ENCODE results near the gene BRINP3. TPM values are rescaled to one million over a fixed set of nuclear protein-coding genes. Genes with fewer than 3 reads are reported as not detected.

BRINP3 gene
- total and polyA plus RNA-seq, 4 experiments from 2014 or later = not detected

- Histone ChIP-seq H3K9me3 (ENCODE audit: control insufficient read depth in 1 of 2, low read length in 2 of 2) (no peaks in the 10 kb centered on the region), H3K27me3 (ENCODE audit: insufficient read depth, low read length) (no peaks in the 10 kb centered on the region), H3K27ac (ENCODE audit: low read depth, low read length) (no peak overlapping the region), H3K4me1 (ENCODE audit: insufficient read depth, low read length) (no peaks in the 10 kb centered on the region), H3K36me3 (ENCODE audit: insufficient read depth, low read length) (no peaks in the 10 kb centered on the region), H3K4me3 (ENCODE audit: low read length in 2 of 2) (no peak overlapping the region)
- DNase-seq = no peak
- POLR2A ChIA-PET (ENCODE audit: partially characterized antibody) = no interaction called here
- intact Hi-C loops (cut with micrococcal nuclease) = no loop called here
- CTCF ChIA-PET (ENCODE audit: partially characterized antibody) = no interaction called here
- Mint-ChIP-seq H3K9me3 (peaks cover 0 to 12% (median 3%) of the 10 kb centered on the region in 8 donors), H3K27me3 (no peaks in the 10 kb centered on the region), H3K36me3 (no peaks in the 10 kb centered on the region), H3K27ac (no peak overlapping the region), H3K4me3 (no peak overlapping the region), H3K4me1 (no peaks in the 10 kb centered on the region)
These were observed 25.3 kb downstream of the BRINP3 start for GRCh38 chr1:190452272-190452848.

DNA sequence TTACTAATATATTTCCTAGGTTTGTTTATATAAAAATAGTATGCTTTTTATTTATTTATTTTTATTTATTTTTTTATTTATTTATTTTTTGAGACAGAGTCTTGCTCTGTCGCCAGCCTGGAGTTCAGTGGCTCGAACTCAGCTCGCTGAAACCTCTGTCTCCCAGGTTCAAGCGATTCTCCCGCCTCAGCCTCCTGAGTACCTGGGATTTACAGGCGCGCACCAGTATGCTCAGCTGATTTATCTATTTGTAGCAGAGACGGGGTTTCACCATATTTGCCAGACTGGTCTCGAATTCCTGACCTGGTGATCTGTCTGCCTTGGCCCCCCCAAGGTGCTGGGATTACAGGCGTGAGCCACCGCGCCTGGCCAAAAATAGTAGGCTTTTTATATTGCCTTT, 33.2 kb downstream of the BRINP3 start:
- ChIA-PET POLR2A (ENCODE audit: partially characterized antibody) (no interaction called here), CTCF (ENCODE audit: partially characterized antibody) (no interaction called here)
- Histone ChIP-seq H3K27me3 (ENCODE audit: insufficient read depth, low read length) (no peaks in the 10 kb centered on the region), H3K4me1 (ENCODE audit: insufficient read depth, low read length) (no peaks in the 10 kb centered on the region), H3K9me3 (ENCODE audit: control insufficient read depth in 1 of 2, low read length in 2 of 2) (no peaks in the 10 kb centered on the region), H3K36me3 (ENCODE audit: insufficient read depth, low read length) (no peaks in the 10 kb centered on the region), H3K4me3 (ENCODE audit: low read length in 2 of 2) (no peak overlapping the region), H3K27ac (ENCODE audit: low read depth, low read length) (no peak overlapping the region)
- intact Hi-C loops (cut with micrococcal nuclease) = no loop called here
- Mint-ChIP-seq H3K4me3 (no peak overlapping the region), H3K9me3 (peaks cover 0 to 6% (median under 1%) of the 10 kb centered on the region in 8 donors), H3K27ac (no peak overlapping the region), H3K27me3 (no peaks in the 10 kb centered on the region), H3K36me3 (no peaks in the 10 kb centered on the region), H3K4me1 (no peaks in the 10 kb centered on the region)
- no peak for DNase-seq

- Mint-ChIP-seq H3K36me3 (no peaks in the 10 kb centered on the region), H3K27ac (no peak overlapping the region), H3K4me3 (no peak overlapping the region), H3K27me3 (no peaks in the 10 kb centered on the region), H3K9me3 (peaks cover 0 to 8% (median 4%) of the 10 kb centered on the region in 8 donors), H3K4me1 (no peaks in the 10 kb centered on the region)
- intact Hi-C loops (cut with micrococcal nuclease) = no loop called here
- DNase-seq = no peak
- H3K4me3 ChIP-seq (ENCODE audit: low read length in 2 of 2) = no peak overlapping the region
- H3K36me3 ChIP-seq (ENCODE audit: insufficient read depth, low read length) = no peaks in the 10 kb centered on the region
- no peaks in the 10 kb centered on the region for H3K27me3 ChIP-seq (ENCODE audit: insufficient read depth, low read length)
- ChIA-PET CTCF (ENCODE audit: partially characterized antibody) (no interaction called here), POLR2A (ENCODE audit: partially characterized antibody) (no interaction called here)
- no peaks in the 10 kb centered on the region for H3K9me3 ChIP-seq (ENCODE audit: control insufficient read depth in 1 of 2, low read length in 2 of 2)
- no peaks in the 10 kb centered on the region for H3K4me1 ChIP-seq (ENCODE audit: insufficient read depth, low read length)
- H3K27ac ChIP-seq (ENCODE audit: low read depth, low read length) = no peak overlapping the region
These were observed 38.2 kb downstream of the BRINP3 start for GRCh38 chr1:190439447-190439846.

- Histone ChIP-seq H3K27ac (ENCODE audit: low read depth, low read length) (no peak overlapping the region), H3K4me1 (ENCODE audit: insufficient read depth, low read length) (no peaks in the 10 kb centered on the region), H3K27me3 (ENCODE audit: insufficient read depth, low read length) (no peaks in the 10 kb centered on the region), H3K9me3 (ENCODE audit: control insufficient read depth in 1 of 2, low read length in 2 of 2) (no peaks in the 10 kb centered on the region), H3K4me3 (ENCODE audit: low read length in 2 of 2) (no peak overlapping the region), H3K36me3 (ENCODE audit: insufficient read depth, low read length) (no peaks in the 10 kb centered on the region)
- Mint-ChIP-seq H3K9me3 (peaks cover 0 to 9% (median 3%) of the 10 kb centered on the region in 8 donors), H3K4me1 (no peaks in the 10 kb centered on the region), H3K36me3 (no peaks in the 10 kb centered on the region), H3K27ac (no peak overlapping the region), H3K4me3 (no peak overlapping the region), H3K27me3 (no peaks in the 10 kb centered on the region)
- CTCF ChIA-PET (ENCODE audit: partially characterized antibody) = no interaction called here
- intact Hi-C loops (cut with micrococcal nuclease) = no loop called here
- DNase-seq = no peak
- POLR2A ChIA-PET (ENCODE audit: partially characterized antibody) = no interaction called here
These were observed 41.0 kb downstream of the BRINP3 start for GRCh38 chr1:190436615-190437014.

DNA sequence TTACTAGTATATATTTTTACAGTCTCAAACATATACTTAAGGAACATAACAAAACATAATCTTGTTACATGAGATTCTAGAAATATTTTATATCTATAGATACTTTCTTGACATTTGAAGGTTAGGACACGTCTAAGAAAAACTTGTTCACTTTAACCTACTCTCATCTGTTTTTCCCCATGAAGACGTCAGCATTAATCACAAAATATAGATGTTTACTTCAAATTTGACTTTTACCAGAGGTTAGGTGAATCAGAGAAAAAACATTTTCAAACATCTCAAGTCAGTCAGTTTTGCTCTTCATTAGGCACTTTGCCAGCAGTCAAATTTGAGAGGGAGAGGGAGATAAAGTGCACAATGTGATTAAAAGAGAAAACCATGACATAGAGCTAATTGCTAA, 47.7 kb downstream of the BRINP3 start:
- Mint-ChIP-seq H3K27me3 (no peaks in the 10 kb centered on the region), H3K27ac (no peak overlapping the region), H3K36me3 (no peaks in the 10 kb centered on the region), H3K4me1 (no peaks in the 10 kb centered on the region), H3K9me3 (peaks cover 0 to 10% (median 3%) of the 10 kb centered on the region in 8 donors), H3K4me3 (no peak overlapping the region)
- H3K27me3 ChIP-seq (ENCODE audit: insufficient read depth, low read length) = no peaks in the 10 kb centered on the region
- H3K4me3 ChIP-seq (ENCODE audit: low read length in 2 of 2) = no peak overlapping the region
- no peak overlapping the region for H3K27ac ChIP-seq (ENCODE audit: low read depth, low read length)
- H3K4me1 ChIP-seq (ENCODE audit: insufficient read depth, low read length) = no peaks in the 10 kb centered on the region
- ChIA-PET POLR2A (ENCODE audit: partially characterized antibody) (no interaction called here), CTCF (ENCODE audit: partially characterized antibody) (no interaction called here)
- H3K9me3 ChIP-seq (ENCODE audit: control insufficient read depth in 1 of 2, low read length in 2 of 2) = no peaks in the 10 kb centered on the region
- H3K36me3 ChIP-seq (ENCODE audit: insufficient read depth, low read length) = no peaks in the 10 kb centered on the region
- intact Hi-C loops (cut with micrococcal nuclease) = no loop called here
- no peak for DNase-seq

GRCh38 chr1:190429141-190429540, 48.5 kb downstream of the BRINP3 start:
- Mint-ChIP-seq H3K9me3 (peaks cover 0 to 12% (median 3%) of the 10 kb centered on the region in 8 donors), H3K36me3 (no peaks in the 10 kb centered on the region), H3K27me3 (no peaks in the 10 kb centered on the region), H3K4me3 (no peak overlapping the region), H3K27ac (no peak overlapping the region), H3K4me1 (no peaks in the 10 kb centered on the region)
- Histone ChIP-seq H3K36me3 (ENCODE audit: insufficient read depth, low read length) (no peaks in the 10 kb centered on the region), H3K9me3 (ENCODE audit: control insufficient read depth in 1 of 2, low read length in 2 of 2) (no peaks in the 10 kb centered on the region), H3K4me3 (ENCODE audit: low read length in 2 of 2) (no peak overlapping the region), H3K4me1 (ENCODE audit: insufficient read depth, low read length) (no peaks in the 10 kb centered on the region), H3K27me3 (ENCODE audit: insufficient read depth, low read length) (no peaks in the 10 kb centered on the region), H3K27ac (ENCODE audit: low read depth, low read length) (no peak overlapping the region)
- POLR2A ChIA-PET (ENCODE audit: partially characterized antibody) = no interaction called here
- CTCF ChIA-PET (ENCODE audit: partially characterized antibody) = no interaction called here
- intact Hi-C loops (cut with micrococcal nuclease) = no loop called here
- no peak for DNase-seq

GRCh38 chr1:190416239-190416638, 61.4 kb downstream of the BRINP3 start:
- Histone ChIP-seq H3K4me3 (ENCODE audit: low read length in 2 of 2) (no peak overlapping the region), H3K36me3 (ENCODE audit: insufficient read depth, low read length) (no peaks in the 10 kb centered on the region), H3K9me3 (ENCODE audit: control insufficient read depth in 1 of 2, low read length in 2 of 2) (no peaks in the 10 kb centered on the region), H3K27ac (ENCODE audit: low read depth, low read length) (no peak overlapping the region), H3K4me1 (ENCODE audit: insufficient read depth, low read length) (no peaks in the 10 kb centered on the region), H3K27me3 (ENCODE audit: insufficient read depth, low read length) (no peaks in the 10 kb centered on the region)
- DNase-seq = no peak
- Mint-ChIP-seq H3K9me3 (peaks cover 0 to 13% (median 3%) of the 10 kb centered on the region in 8 donors), H3K4me3 (no peak overlapping the region), H3K4me1 (no peaks in the 10 kb centered on the region), H3K36me3 (no peaks in the 10 kb centered on the region), H3K27me3 (no peaks in the 10 kb centered on the region), H3K27ac (no peak overlapping the region)
- intact Hi-C loops (cut with micrococcal nuclease) = no loop called here
- POLR2A ChIA-PET (ENCODE audit: partially characterized antibody) = no interaction called here
- CTCF ChIA-PET (ENCODE audit: partially characterized antibody) = no interaction called here

GRCh38 chr1:190413142-190413541, 64.5 kb downstream of the BRINP3 start:
- Histone ChIP-seq H3K36me3 (ENCODE audit: insufficient read depth, low read length) (no peaks in the 10 kb centered on the region), H3K9me3 (ENCODE audit: control insufficient read depth in 1 of 2, low read length in 2 of 2) (no peaks in the 10 kb centered on the region), H3K4me1 (ENCODE audit: insufficient read depth, low read length) (no peaks in the 10 kb centered on the region), H3K27ac (ENCODE audit: low read depth, low read length) (no peak overlapping the region), H3K4me3 (ENCODE audit: low read length in 2 of 2) (no peak overlapping the region), H3K27me3 (ENCODE audit: insufficient read depth, low read length) (no peaks in the 10 kb centered on the region)
- no peak for DNase-seq
- Mint-ChIP-seq H3K36me3 (no peaks in the 10 kb centered on the region), H3K27me3 (no peaks in the 10 kb centered on the region), H3K9me3 (peaks cover 0 to 21% (median 4%) of the 10 kb centered on the region in 8 donors), H3K4me3 (no peak overlapping the region), H3K27ac (no peak overlapping the region), H3K4me1 (no peaks in the 10 kb centered on the region)
- intact Hi-C loops (cut with micrococcal nuclease) = no loop called here
- ChIA-PET CTCF (ENCODE audit: partially characterized antibody) (no interaction called here), POLR2A (ENCODE audit: partially characterized antibody) (no interaction called here)
